ENCODE results near the gene TOP3A. TPM values are rescaled to one million over a fixed set of nuclear protein-coding genes. Genes with fewer than 3 reads are reported as not detected.

Gene TOP3A
- total and polyA plus RNA-seq, 2 of the 13 experiments (the other 11 are each of a cell fraction or from before 2014, with no cell fraction given), result 16.9 to 36.8 TPM

GRCh38 chr17:18314731-18315561, at the start of gene TOP3A, which contains the start of gene SMCR8 (continued):
- TF ChIP-seq, protein P1, sequence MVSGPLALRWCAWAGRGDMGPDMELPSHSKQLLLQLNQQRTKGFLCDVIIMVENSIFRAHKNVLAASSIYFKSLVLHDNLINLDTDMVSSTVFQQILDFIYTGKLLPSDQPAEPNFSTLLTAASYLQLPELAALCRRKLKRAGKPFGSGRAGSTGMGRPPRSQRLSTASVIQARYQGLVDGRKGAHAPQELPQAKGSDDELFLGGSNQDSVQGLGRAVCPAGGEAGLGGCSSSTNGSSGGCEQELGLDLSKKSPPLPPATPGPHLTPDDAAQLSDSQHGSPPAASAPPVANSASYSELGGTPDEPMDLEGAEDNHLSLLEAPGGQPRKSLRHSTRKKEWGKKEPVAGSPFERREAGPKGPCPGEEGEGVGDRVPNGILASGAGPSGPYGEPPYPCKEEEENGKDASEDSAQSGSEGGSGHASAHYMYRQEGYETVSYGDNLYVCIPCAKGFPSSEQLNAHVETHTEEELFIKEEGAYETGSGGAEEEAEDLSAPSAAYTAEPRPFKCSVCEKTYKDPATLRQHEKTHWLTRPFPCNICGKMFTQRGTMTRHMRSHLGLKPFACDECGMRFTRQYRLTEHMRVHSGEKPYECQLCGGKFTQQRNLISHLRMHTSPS (CRISPR knock-in tag; IDR thresholded peaks at IDR 0.05; ENCODE audit: low read depth), result peak; percentile 30; the same call in 1 of the 2 replicates
- TF ChIP-seq ZNF225 (CRISPR knock-in tag; IDR thresholded peaks at IDR 0.05), result peak; percentile 18; the same call in 1 of the 2 replicates
- no peak for TF ChIP-seq ZC3H13 (CRISPR knock-in tag; IDR thresholded peaks at IDR 0.05)
- peak; percentile 78 for TF ChIP-seq HCFC1 (IDR thresholded peaks at IDR 0.05; ENCODE audit: low read depth, low read length)
- TF ChIP-seq SP5 (CRISPR knock-in tag; IDR thresholded peaks at IDR 0.05; ENCODE audit: borderline replicate concordance, low read depth), result peak; percentile 24; the same call in 1 of the 2 replicates
- peak; percentile 60; the same call in 1 of the 2 replicates for TF ChIP-seq EED (CRISPR knock-in tag; IDR thresholded peaks at IDR 0.05)
- TF ChIP-seq ZBTB2 (CRISPR knock-in tag; IDR thresholded peaks at IDR 0.05; ENCODE audit: low read depth), result no peak
- no peak for TF ChIP-seq CBFB (CRISPR knock-in tag; IDR thresholded peaks at IDR 0.05)
- 0 out of 2 replicates have a peak, but pooled peaks have one; percentile 15 for TF ChIP-seq PAX8 (CRISPR knock-in tag; IDR thresholded peaks at IDR 0.05; ENCODE audit: borderline replicate concordance)
- TF ChIP-seq ZNF484 (CRISPR knock-in tag; IDR thresholded peaks at IDR 0.05; ENCODE audit: borderline replicate concordance, low read depth), result 0 out of 2 replicates have a peak, but pooled peaks have one; percentile 12
- TF ChIP-seq NR2C2 (CRISPR knock-in tag; IDR thresholded peaks at IDR 0.05; ENCODE audit: borderline replicate concordance), result peak; percentile 99
- TF ChIP-seq, protein P2, sequence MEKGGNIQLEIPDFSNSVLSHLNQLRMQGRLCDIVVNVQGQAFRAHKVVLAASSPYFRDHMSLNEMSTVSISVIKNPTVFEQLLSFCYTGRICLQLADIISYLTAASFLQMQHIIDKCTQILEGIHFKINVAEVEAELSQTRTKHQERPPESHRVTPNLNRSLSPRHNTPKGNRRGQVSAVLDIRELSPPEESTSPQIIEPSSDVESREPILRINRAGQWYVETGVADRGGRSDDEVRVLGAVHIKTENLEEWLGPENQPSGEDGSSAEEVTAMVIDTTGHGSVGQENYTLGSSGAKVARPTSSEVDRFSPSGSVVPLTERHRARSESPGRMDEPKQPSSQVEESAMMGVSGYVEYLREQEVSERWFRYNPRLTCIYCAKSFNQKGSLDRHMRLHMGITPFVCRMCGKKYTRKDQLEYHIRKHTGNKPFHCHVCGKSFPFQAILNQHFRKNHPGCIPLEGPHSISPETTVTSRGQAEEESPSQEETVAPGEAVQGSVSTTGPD (CRISPR knock-in tag; IDR thresholded peaks at IDR 0.05), result 0 out of 2 replicates have a peak, but pooled peaks have one; percentile 12
- TF ChIP-seq ZNF572 (CRISPR knock-in tag; IDR thresholded peaks at IDR 0.05), result 0 out of 2 replicates have a peak, but pooled peaks have one; percentile 69
- TF ChIP-seq ASH2L (IDR thresholded peaks at IDR 0.05; ENCODE audit: insufficient read length, low read depth, low read length), result peak; percentile 79
- TF ChIP-seq ERF (CRISPR knock-in tag; IDR thresholded peaks at IDR 0.05), result 0 out of 2 replicates have a peak, but pooled peaks have one; percentile 70
- peak; percentile 94 for TF ChIP-seq TFDP2 (CRISPR knock-in tag; IDR thresholded peaks at IDR 0.05)
- peak; percentile 40; the same call in 1 of the 2 replicates for TF ChIP-seq CSRNP1 (CRISPR knock-in tag; IDR thresholded peaks at IDR 0.05)
- TF ChIP-seq, protein P3, sequence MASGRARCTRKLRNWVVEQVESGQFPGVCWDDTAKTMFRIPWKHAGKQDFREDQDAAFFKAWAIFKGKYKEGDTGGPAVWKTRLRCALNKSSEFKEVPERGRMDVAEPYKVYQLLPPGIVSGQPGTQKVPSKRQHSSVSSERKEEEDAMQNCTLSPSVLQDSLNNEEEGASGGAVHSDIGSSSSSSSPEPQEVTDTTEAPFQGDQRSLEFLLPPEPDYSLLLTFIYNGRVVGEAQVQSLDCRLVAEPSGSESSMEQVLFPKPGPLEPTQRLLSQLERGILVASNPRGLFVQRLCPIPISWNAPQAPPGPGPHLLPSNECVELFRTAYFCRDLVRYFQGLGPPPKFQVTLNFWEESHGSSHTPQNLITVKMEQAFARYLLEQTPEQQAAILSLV (CRISPR knock-in tag; IDR thresholded peaks at IDR 0.05; ENCODE audit: borderline replicate concordance), result peak; percentile 81; the same call in 1 of the 2 replicates
- 0 out of 2 replicates have a peak, but pooled peaks have one; percentile 62 for TF ChIP-seq ZNF766 (CRISPR knock-in tag; IDR thresholded peaks at IDR 0.05; ENCODE audit: borderline replicate concordance)

Measured in HepG2 (cell line).